ENCODE measurements around the gene AOC1. TPM values are rescaled to one million over a fixed set of nuclear protein-coding genes. Genes with fewer than 3 reads are reported as not detected.

The AOC1 gene
- polyA plus RNA-seq, 1 donor from 2014 or later: not detected

GRCh38 chr7:150855046-150855445 is 2.7 kb downstream of the AOC1 start:
- Histone ChIP-seq H3K4me3 (ENCODE audit: low read length) (no peak overlapping the region), H4K20me1 (ENCODE audit: insufficient read depth) (no peaks in the 10 kb centered on the region), H3K4me2 (ENCODE audit: low read length) (no peak overlapping the region), H3K9ac (ENCODE audit: low read length) (no peak overlapping the region), H3K27me3 (ENCODE audit: insufficient read depth, low read depth, low read length) (no peaks in the 10 kb centered on the region), H3F3A (ENCODE audit: insufficient read depth, low read length, poor library complexity, severe bottlenecking) (no peaks in the 10 kb centered on the region), H2AFZ (ENCODE audit: low read depth, low read length) (no peak overlapping the region), H3K36me3 (ENCODE audit: insufficient read depth, low read length) (no peaks in the 10 kb centered on the region), H3K9me3 (ENCODE audit: low read length) (no peaks in the 10 kb centered on the region), H3K79me2 (replicated peaks; ENCODE audit: insufficient read depth, low read length) (no peaks in the 10 kb centered on the region), H3K9me2 (ENCODE audit: insufficient read depth, low read length) (no peaks in the 10 kb centered on the region), H3K27ac (ENCODE audit: low read length) (no peak overlapping the region)
- no peak for TF ChIP-seq REST (IDR thresholded peaks at IDR 0.05; ENCODE audit: borderline replicate concordance)
- no peak for TF ChIP-seq RAD21 (conservative IDR thresholded peaks at IDR 0.05)
- no peak for TF ChIP-seq MXI1 (conservative IDR thresholded peaks at IDR 0.05; ENCODE audit: poor library complexity, severe bottlenecking)
- no peak for TF ChIP-seq TAF1 (IDR thresholded peaks at IDR 0.05; ENCODE audit: low read depth)
- no peak for TF ChIP-seq POLR2AphosphoS5 (IDR thresholded peaks at IDR 0.05)
- TF ChIP-seq EP300 (conservative IDR thresholded peaks at IDR 0.05; ENCODE audit: poor library complexity, severe bottlenecking): no peak
- TF ChIP-seq EZH2 (IDR thresholded peaks at IDR 0.05; ENCODE audit: borderline replicate concordance, insufficient read depth, low read length, poor library complexity, severe bottlenecking): no peak
- no peak for TF ChIP-seq SMC3 (conservative IDR thresholded peaks at IDR 0.05; ENCODE audit: poor library complexity)
- TF ChIP-seq, protein P1, sequence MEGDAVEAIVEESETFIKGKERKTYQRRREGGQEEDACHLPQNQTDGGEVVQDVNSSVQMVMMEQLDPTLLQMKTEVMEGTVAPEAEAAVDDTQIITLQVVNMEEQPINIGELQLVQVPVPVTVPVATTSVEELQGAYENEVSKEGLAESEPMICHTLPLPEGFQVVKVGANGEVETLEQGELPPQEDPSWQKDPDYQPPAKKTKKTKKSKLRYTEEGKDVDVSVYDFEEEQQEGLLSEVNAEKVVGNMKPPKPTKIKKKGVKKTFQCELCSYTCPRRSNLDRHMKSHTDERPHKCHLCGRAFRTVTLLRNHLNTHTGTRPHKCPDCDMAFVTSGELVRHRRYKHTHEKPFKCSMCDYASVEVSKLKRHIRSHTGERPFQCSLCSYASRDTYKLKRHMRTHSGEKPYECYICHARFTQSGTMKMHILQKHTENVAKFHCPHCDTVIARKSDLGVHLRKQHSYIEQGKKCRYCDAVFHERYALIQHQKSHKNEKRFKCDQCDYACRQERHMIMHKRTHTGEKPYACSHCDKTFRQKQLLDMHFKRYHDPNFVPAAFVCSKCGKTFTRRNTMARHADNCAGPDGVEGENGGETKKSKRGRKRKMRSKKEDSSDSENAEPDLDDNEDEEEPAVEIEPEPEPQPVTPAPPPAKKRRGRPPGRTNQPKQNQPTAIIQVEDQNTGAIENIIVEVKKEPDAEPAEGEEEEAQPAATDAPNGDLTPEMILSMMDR (IDR thresholded peaks at IDR 0.05; ENCODE audit: poor library complexity, severe bottlenecking): no peak

- no peak overlapping the region for H2AFZ ChIP-seq (ENCODE audit: low read depth, low read length)
- no peaks in the 10 kb centered on the region for H3K36me3 ChIP-seq (ENCODE audit: insufficient read depth, low read length)
- TF ChIP-seq, protein P1 (IDR thresholded peaks at IDR 0.05; ENCODE audit: poor library complexity, severe bottlenecking): no peak
- TF ChIP-seq POLR2AphosphoS5 (IDR thresholded peaks at IDR 0.05) (no peak), MXI1 (conservative IDR thresholded peaks at IDR 0.05; ENCODE audit: poor library complexity, severe bottlenecking) (no peak), SMC3 (conservative IDR thresholded peaks at IDR 0.05; ENCODE audit: poor library complexity) (no peak), EP300 (conservative IDR thresholded peaks at IDR 0.05; ENCODE audit: poor library complexity, severe bottlenecking) (no peak), REST (IDR thresholded peaks at IDR 0.05; ENCODE audit: borderline replicate concordance) (no peak), TAF1 (IDR thresholded peaks at IDR 0.05; ENCODE audit: low read depth) (no peak), RAD21 (conservative IDR thresholded peaks at IDR 0.05) (no peak), EZH2 (IDR thresholded peaks at IDR 0.05; ENCODE audit: borderline replicate concordance, insufficient read depth, low read length, poor library complexity, severe bottlenecking) (no peak)
- H3F3A ChIP-seq (ENCODE audit: insufficient read depth, low read length, poor library complexity, severe bottlenecking): no peaks in the 10 kb centered on the region
- no peak overlapping the region for H3K4me3 ChIP-seq (ENCODE audit: low read length)
- no peaks in the 10 kb centered on the region for H3K9me3 ChIP-seq (ENCODE audit: low read length)
- no peaks in the 10 kb centered on the region for H4K20me1 ChIP-seq (ENCODE audit: insufficient read depth)
- no peaks in the 10 kb centered on the region for H3K79me2 ChIP-seq (replicated peaks; ENCODE audit: insufficient read depth, low read length)
- H3K9me2 ChIP-seq (ENCODE audit: insufficient read depth, low read length): no peaks in the 10 kb centered on the region
- H3K9ac ChIP-seq (ENCODE audit: low read length): no peak overlapping the region
- no peak overlapping the region for H3K4me2 ChIP-seq (ENCODE audit: low read length)
- H3K27ac ChIP-seq (ENCODE audit: low read length): no peak overlapping the region
- H3K27me3 ChIP-seq (ENCODE audit: insufficient read depth, low read depth, low read length): no peaks in the 10 kb centered on the region
These were observed 3.4 kb downstream of the AOC1 start for GRCh38 chr7:150855476-150856302.
